HepG2 (cell line): Measurements from ENCODE around the gene CRHR1. TPM values are rescaled to one million over a fixed set of nuclear protein-coding genes. Genes with fewer than 3 reads are reported as not detected.

Source experiments
- AKNA ChIP-seq: sonication (generic); formaldehyde crosslinking; IDR thresholded peaks from 2 replicates; pipeline ENCODE4 v1.4.0; 2020; ENCODE audit warnings: missing genetic modification reagents, borderline replicate concordance
- DNMT3B ChIP-seq: conservative IDR thresholded peaks from 2 replicates; pipeline ENCODE4 v1.6.1; 2016; ENCODE audit warnings: missing biosample characterization, control low read depth
- FLYWCH1 ChIP-seq: sonication (generic); formaldehyde crosslinking; IDR thresholded peaks from 2 replicates; pipeline ENCODE4 v1.8.1; 2023; ENCODE audit warnings: mild to moderate bottlenecking, missing genetic modification reagents
- GFI1 ChIP-seq: sonication (generic); formaldehyde crosslinking; IDR thresholded peaks from 2 replicates; pipeline ENCODE4 v1.5.0; 2020; ENCODE audit warnings: missing genetic modification reagents, mild to moderate bottlenecking, borderline replicate concordance
- HMGA1 ChIP-seq: sonication (generic); formaldehyde crosslinking; conservative IDR thresholded peaks from 2 replicates; pipeline ENCODE4 v1.4.0; 2020; ENCODE audit warnings: missing genetic modification reagents
- HNF1B ChIP-seq: sonication (generic); formaldehyde crosslinking; IDR thresholded peaks from 2 replicates; pipeline ENCODE4 v1.5.1; 2020; ENCODE audit warnings: mild to moderate bottlenecking, moderate library complexity, missing genetic modification reagents
- IKZF1 ChIP-seq: fragments of 450-650 bp; IDR thresholded peaks from 2 replicates; pipeline ENCODE4 v1.7.1; 2016
- IRF1 ChIP-seq: sonication (generic); formaldehyde crosslinking; IDR thresholded peaks from 2 replicates; pipeline ENCODE4 v1.4.0; 2020; ENCODE audit warnings: low read depth, mild to moderate bottlenecking, missing genetic modification reagents
- MIER3 ChIP-seq: IDR thresholded peaks from 2 replicates; pipeline ENCODE4 v1.6.1; 2016; ENCODE audit warnings: missing compliant biosample characterization, borderline replicate concordance
- MYPOP ChIP-seq: sonication (generic); formaldehyde crosslinking; IDR thresholded peaks from 2 replicates; pipeline ENCODE4 v1.8.1; 2023; ENCODE audit warnings: mild to moderate bottlenecking, moderate library complexity, missing genetic modification reagents
- NBN ChIP-seq: fragments of 450-650 bp; conservative IDR thresholded peaks from 2 replicates; pipeline ENCODE4 v1.6.1; 2017
- NFYC ChIP-seq: IDR thresholded peaks from 2 replicates; pipeline ENCODE4 v1.6.1; 2016; ENCODE audit warnings: missing genetic modification reagents, missing compliant biosample characterization
- PLSCR1 ChIP-seq: sonication (generic); formaldehyde crosslinking; IDR thresholded peaks from 2 replicates; pipeline ENCODE4 v1.5.0; 2020; ENCODE audit warnings: missing genetic modification reagents, mild to moderate bottlenecking, borderline replicate concordance
- POLR2AphosphoS2 ChIP-seq: IDR thresholded peaks from 2 replicates; pipeline ENCODE4 v1.6.1; 2011; ENCODE audit warnings: low read depth, low read length, improper control_type of control experiment
- SCMH1 ChIP-seq: sonication (generic); formaldehyde crosslinking; IDR thresholded peaks from 2 replicates; pipeline ENCODE4 v1.9.0; 2021; ENCODE audit warnings: missing genetic modification reagents, mild to moderate bottlenecking, borderline replicate concordance
- SIX4 ChIP-seq: sonication (generic); formaldehyde crosslinking; IDR thresholded peaks from 2 replicates; pipeline ENCODE4 v1.4.0; 2020; ENCODE audit warnings: missing genetic modification reagents
- SOX13 ChIP-seq, 3 experiments: fragments of 450-650 bp in 1 of 3; sonication (generic) in 1 of 3; formaldehyde crosslinking in 1 of 3; IDR thresholded peaks in 2 of 3; conservative IDR thresholded peaks in 1 of 3; 2 replicates each; pipeline versions ENCODE4 v1.5.0 to v1.6.1; 2016 to 2020; ENCODE audit warnings: antibody characterized with exemption in 1 of 3, mild to moderate bottlenecking in 1 of 3, missing compliant biosample characterization in 1 of 3, missing genetic modification reagents in 1 of 3, moderate library complexity in 1 of 3
- SP4 ChIP-seq: sonication (generic); formaldehyde crosslinking; IDR thresholded peaks from 2 replicates; pipeline ENCODE4 v1.8.1; 2023; ENCODE audit warnings: mild to moderate bottlenecking, missing genetic modification reagents
- ZBTB20 ChIP-seq: sonication (generic); formaldehyde crosslinking; IDR thresholded peaks from 2 replicates; pipeline ENCODE4 v1.8.1; 2023; ENCODE audit warnings: missing genetic modification reagents, low read depth, mild to moderate bottlenecking, borderline replicate concordance
- ZNF335 ChIP-seq: sonication (generic); formaldehyde crosslinking; IDR thresholded peaks from 2 replicates; pipeline ENCODE4 v1.4.0; 2020; ENCODE audit warnings: missing genetic modification reagents
- ZNF619 ChIP-seq: sonication (generic); formaldehyde crosslinking; IDR thresholded peaks from 2 replicates; pipeline ENCODE4 v1.4.0; 2020; ENCODE audit warnings: mild to moderate bottlenecking, missing genetic modification reagents
- polyA plus RNA-seq, 8 experiments: library from polyadenylated mRNA; depleted of rRNA in 3 of 8; stranded (reverse) in 7 of 8; unstranded in 1 of 8; fragments of >200 nt; fragmentation: Illumina TruSeq in 4 of 8; extraction: Trizol in 4 of 8; gene quantifications; 2 replicates each; pipeline versions ENCODE4 v1.2.1 to v1.2.3, GENCODE V29; 2011 to 2016; ENCODE audit warnings: low read depth in 4 of 8, missing spikeins in 1 of 8, mixed read lengths in 1 of 8; ENCODE audit not compliant: insufficient read depth in 1 of 8
- total RNA-seq, 5 experiments: library from RNA; depleted of rRNA; stranded (reverse); fragments of >200 nt; fragmentation: Illumina TruSeq; extraction: Trizol; gene quantifications; 2 replicates each; pipeline ENCODE4 v1.2.3, GENCODE V29; 2016; ENCODE audit warnings: low read depth in 1 of 5

The CRHR1 gene
- total and polyA plus RNA-seq, 2 of the 13 experiments (the other 11 are each of a cell fraction or from before 2014, with no cell fraction given): not detected

- TF ChIP-seq ZNF619 (CRISPR knock-in tag) (no peak), HMGA1 (CRISPR knock-in tag) (no peak), MYPOP (CRISPR knock-in tag) (no peak), IKZF1 (no peak), AKNA (CRISPR knock-in tag) (no peak), FLYWCH1 (CRISPR knock-in tag) (no peak), MIER3 (no peak), PLSCR1 (CRISPR knock-in tag) (no peak), SIX4 (CRISPR knock-in tag) (no peak), ZBTB20 (CRISPR knock-in tag) (no peak), HNF1B (CRISPR knock-in tag) (no peak), DNMT3B (no peak), NFYC (CRISPR knock-in tag) (peak; percentile 30; the same call in 1 of the 2 replicates), IRF1 (no peak), NBN (no peak), SOX13 (IDR thresholded peaks at IDR 0.05) (no peak), SOX13 (CRISPR knock-in tag; conservative IDR thresholded peaks at IDR 0.05 in 1 of 2, IDR thresholded peaks at IDR 0.05 in 1 of 2) (no peak), SCMH1 (CRISPR knock-in tag) (no peak), ZNF335 (no peak), GFI1 (no peak), SP4 (no peak), POLR2AphosphoS2 (no peak)
Observed at GRCh38 chr17:45867702-45868101, 83.6 kb downstream of the CRHR1 start (continued).
